WTC11 (cell line): ENCODE measurements around the gene DENND4B.

Experiments used
- CREB1 ChIP-seq: sonication (generic); formaldehyde crosslinking; IDR thresholded peaks from 2 replicates; pipeline ENCODE4 v1.8.0; 2023; ENCODE audit warnings: mild to moderate bottlenecking, missing genetic modification reagents
- CTCF ChIP-seq: fragments of 200-600 bp; IDR thresholded peaks from 2 replicates; pipeline ENCODE4 v1.8.0; 2022; ENCODE audit warnings: antibody characterized with exemption
- ELF4 ChIP-seq: sonication (generic); formaldehyde crosslinking; IDR thresholded peaks from 2 replicates; pipeline ENCODE4 v1.8.1; 2022; ENCODE audit warnings: low read depth, mild to moderate bottlenecking, moderate library complexity, missing genetic modification reagents
- EMX1 ChIP-seq: fragments of 250-450 bp; sonication (Bioruptor Pico); IDR thresholded peaks from 2 replicates; pipeline ENCODE4 v1.8.0; 2021; ENCODE audit warnings: mild to moderate bottlenecking
- NFYB ChIP-seq: sonication (generic); formaldehyde crosslinking; conservative IDR thresholded peaks from 2 replicates; pipeline ENCODE4 v1.8.0; 2022; ENCODE audit warnings: low read depth, missing genetic modification reagents
- RELA ChIP-seq: sonication (generic); formaldehyde crosslinking; IDR thresholded peaks from 2 replicates; pipeline ENCODE4 v1.8.1; 2022; ENCODE audit warnings: missing genetic modification reagents, mild to moderate bottlenecking, borderline replicate concordance
- SP1 ChIP-seq: sonication (generic); formaldehyde crosslinking; conservative IDR thresholded peaks from 2 replicates; pipeline ENCODE4 v1.8.1; 2022; ENCODE audit warnings: missing genetic modification reagents
- TCF7 ChIP-seq: sonication (generic); formaldehyde crosslinking; IDR thresholded peaks from 2 replicates; pipeline ENCODE4 v1.8.0; 2022; ENCODE audit warnings: mild to moderate bottlenecking, low read depth, missing genetic modification reagents, moderate library complexity
- USF2 ChIP-seq: sonication (generic); formaldehyde crosslinking; IDR thresholded peaks from 2 replicates; pipeline ENCODE4 v1.8.1; 2023; ENCODE audit warnings: mild to moderate bottlenecking, missing genetic modification reagents, moderate library complexity
- ZBTB21 ChIP-seq: sonication (generic); formaldehyde crosslinking; IDR thresholded peaks from 2 replicates; pipeline ENCODE4 v1.8.1; 2023; ENCODE audit warnings: mild to moderate bottlenecking, missing genetic modification reagents, borderline replicate concordance
- ZNF121 ChIP-seq: sonication (generic); formaldehyde crosslinking; IDR thresholded peaks from 2 replicates; pipeline ENCODE4 v1.8.0; 2023; ENCODE audit warnings: missing genetic modification reagents
- TF ChIP-seq, protein P1 (sequence below): sonication (generic); formaldehyde crosslinking; IDR thresholded peaks from 2 replicates; pipeline ENCODE4 v1.8.0; 2023; ENCODE audit warnings: missing genetic modification reagents
- TF ChIP-seq, protein P2 (sequence below): sonication (generic); formaldehyde crosslinking; IDR thresholded peaks from 2 replicates; pipeline ENCODE4 v1.8.0; 2022; ENCODE audit warnings: missing genetic modification reagents

DNA sequence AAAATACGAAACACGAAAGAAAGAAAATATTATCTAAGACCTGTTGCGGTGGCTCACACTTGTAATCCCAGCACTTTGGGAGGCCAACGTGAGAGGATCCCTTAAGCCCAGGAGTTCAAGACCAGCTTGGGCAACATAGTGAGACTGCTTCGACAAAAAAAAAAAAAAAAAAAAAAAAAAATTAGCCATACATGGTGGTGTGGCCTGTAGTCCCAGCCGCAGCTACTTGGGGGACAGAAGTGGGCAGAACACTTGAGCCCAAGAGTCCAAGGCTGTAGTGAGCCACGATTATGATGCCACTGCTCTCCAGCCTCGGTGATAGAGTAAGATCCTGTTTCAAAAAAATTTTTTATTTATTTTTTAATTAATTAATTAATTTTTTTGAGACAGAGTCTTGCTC lies 41.1 kb upstream of the DENND4B start:
- no peak for TF ChIP-seq ZNF121 (CRISPR knock-in tag)
- no peak for TF ChIP-seq CREB1 (CRISPR knock-in tag)
- no peak for TF ChIP-seq CTCF
- no peak for TF ChIP-seq SP1 (CRISPR knock-in tag)
- no peak for TF ChIP-seq EMX1 (CRISPR knock-in tag)
- TF ChIP-seq ELF4 (CRISPR knock-in tag), result no peak
- TF ChIP-seq RELA (CRISPR knock-in tag), result no peak
- no peak for TF ChIP-seq TCF7 (CRISPR knock-in tag)
- no peak for TF ChIP-seq NFYB (CRISPR knock-in tag)
- TF ChIP-seq USF2, result no peak
- TF ChIP-seq, protein P1, sequence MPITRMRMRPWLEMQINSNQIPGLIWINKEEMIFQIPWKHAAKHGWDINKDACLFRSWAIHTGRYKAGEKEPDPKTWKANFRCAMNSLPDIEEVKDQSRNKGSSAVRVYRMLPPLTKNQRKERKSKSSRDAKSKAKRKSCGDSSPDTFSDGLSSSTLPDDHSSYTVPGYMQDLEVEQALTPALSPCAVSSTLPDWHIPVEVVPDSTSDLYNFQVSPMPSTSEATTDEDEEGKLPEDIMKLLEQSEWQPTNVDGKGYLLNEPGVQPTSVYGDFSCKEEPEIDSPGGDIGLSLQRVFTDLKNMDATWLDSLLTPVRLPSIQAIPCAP, result no peak
- TF ChIP-seq, protein P2, sequence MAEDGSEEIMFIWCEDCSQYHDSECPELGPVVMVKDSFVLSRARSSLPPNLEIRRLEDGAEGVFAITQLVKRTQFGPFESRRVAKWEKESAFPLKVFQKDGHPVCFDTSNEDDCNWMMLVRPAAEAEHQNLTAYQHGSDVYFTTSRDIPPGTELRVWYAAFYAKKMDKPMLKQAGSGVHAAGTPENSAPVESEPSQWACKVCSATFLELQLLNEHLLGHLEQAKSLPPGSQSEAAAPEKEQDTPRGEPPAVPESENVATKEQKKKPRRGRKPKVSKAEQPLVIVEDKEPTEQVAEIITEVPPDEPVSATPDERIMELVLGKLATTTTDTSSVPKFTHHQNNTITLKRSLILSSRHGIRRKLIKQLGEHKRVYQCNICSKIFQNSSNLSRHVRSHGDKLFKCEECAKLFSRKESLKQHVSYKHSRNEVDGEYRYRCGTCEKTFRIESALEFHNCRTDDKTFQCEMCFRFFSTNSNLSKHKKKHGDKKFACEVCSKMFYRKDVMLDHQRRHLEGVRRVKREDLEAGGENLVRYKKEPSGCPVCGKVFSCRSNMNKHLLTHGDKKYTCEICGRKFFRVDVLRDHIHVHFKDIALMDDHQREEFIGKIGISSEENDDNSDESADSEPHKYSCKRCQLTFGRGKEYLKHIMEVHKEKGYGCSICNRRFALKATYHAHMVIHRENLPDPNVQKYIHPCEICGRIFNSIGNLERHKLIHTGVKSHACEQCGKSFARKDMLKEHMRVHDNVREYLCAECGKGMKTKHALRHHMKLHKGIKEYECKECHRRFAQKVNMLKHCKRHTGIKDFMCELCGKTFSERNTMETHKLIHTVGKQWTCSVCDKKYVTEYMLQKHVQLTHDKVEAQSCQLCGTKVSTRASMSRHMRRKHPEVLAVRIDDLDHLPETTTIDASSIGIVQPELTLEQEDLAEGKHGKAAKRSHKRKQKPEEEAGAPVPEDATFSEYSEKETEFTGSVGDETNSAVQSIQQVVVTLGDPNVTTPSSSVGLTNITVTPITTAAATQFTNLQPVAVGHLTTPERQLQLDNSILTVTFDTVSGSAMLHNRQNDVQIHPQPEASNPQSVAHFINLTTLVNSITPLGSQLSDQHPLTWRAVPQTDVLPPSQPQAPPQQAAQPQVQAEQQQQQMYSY (CRISPR knock-in tag), result no peak
- no peak for TF ChIP-seq ZBTB21 (CRISPR knock-in tag)
